Skin of body (tissue), 3 donors: ENCODE results near the gene IL10. TPM values are rescaled to one million over a fixed set of nuclear protein-coding genes. Genes with fewer than 3 reads are reported as not detected.

ENCODE experiments used
- DNase-seq: peaks from one replicate; lab custom pipeline; 2025; lab: John Stamatoyannopoulos, UW
- small RNA-seq: library from RNA; depleted of rRNA; stranded (forward); fragments of <200 nt; gene quantifications from one replicate; pipeline ENCODE3, GENCODE V24; 2014; ENCODE audit warnings: low replicate concordance
- total RNA-seq: library from RNA; depleted of rRNA; stranded (reverse); fragments of >200 nt; gene quantifications from one replicate; pipeline ENCODE4 v1.2.3, GENCODE V29; 2014

The IL10 gene
- total RNA-seq, 1 donor from 2014 or later, result 1.4 TPM

DNA sequence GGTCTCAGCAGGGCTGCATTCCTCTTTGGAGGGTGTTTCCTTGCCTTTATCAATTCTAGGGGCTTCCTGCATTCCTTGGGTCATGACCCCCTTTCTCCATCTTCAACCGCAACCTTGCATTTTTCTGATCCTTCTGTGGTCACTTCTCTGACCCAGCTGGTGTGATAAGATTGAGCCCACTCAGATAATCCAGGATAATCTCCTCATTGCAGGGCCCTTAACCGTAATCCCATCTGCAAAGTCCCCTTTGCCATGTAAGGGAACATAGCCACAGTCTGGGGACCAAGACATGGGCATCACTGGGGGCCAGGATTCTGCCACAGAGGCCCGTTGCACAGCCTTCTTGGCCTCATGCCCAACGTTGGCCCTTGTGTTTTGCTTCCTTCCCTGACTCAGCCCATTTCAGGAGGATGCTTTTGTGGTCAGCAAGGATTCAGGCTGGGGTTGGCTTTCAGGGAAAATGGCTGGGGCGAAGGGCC lies 36.7 kb downstream of the IL10 start:
- DNase-seq, result no peak

DNA sequence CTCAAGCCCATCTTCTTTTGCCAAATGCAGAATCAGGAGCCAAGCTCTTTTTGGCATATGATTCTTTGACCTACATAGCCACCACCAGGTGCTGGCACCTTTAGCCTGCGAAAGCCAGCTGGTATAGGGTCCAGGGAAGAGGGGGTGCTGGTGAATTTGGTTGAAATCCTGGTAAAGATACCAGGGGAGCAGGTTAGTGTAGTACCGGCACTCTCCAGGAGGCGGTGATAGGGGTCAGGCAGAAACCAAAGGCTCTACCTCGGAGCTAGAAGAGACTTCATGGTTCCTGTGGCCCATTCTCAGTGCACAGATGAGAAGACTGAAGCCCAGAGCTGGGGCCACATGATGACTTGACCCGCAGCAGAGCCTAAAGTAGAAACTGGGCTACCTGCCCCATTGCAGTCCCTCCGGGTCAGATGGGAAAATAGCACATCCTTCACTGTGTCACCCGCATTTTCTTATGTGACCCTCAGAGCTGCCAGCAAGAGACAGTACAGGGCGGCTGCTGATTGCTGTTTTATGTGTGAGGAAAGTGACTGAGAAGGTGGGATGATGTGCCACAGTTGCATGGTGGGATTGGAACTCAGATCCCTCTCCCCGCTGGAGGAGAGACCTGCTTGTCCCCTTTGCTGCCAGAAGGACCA lies 37.7 kb downstream of the IL10 start:
- no peak for DNase-seq

DNA sequence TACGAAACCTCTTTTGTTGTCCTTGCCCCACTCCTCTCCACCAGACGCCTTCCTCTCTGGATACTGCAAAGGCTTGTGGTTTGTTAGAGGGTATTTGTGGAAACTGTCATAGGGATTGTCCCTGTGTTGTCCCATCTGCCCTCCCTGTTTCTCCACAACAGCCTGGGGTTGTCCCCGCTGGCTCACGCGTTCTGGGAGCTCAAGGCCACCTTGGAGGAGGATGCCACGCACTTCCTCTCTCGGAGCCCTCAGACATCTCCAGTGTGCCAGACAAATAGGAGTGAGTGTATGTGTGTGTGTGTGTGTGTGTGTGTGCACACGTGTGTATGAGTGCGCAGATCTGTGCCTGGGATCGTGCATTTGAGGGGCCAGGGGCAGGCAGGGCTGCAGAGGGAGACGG lies 39.3 kb downstream of the IL10 start:
- no peak for DNase-seq

DNA sequence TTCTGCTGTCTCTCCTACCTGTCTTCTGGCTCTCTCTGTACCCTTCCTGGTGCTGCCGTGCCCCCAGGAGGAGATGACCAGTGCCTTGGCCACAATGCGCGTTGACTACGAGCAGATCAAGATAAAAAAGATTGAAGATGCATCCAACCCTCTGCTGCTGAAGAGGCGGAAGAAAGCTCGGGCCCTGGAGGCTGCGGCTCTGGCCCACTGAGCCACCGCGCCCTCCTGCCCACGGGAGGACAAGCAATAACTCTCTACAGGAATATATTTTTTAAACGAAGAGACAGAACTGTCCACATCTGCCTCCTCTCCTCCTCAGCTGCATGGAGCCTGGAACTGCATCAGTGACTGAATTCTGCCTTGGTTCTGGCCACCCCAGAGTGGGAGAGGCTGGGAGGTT lies 39.8 kb downstream of the IL10 start:
- DNase-seq, result no peak

DNA sequence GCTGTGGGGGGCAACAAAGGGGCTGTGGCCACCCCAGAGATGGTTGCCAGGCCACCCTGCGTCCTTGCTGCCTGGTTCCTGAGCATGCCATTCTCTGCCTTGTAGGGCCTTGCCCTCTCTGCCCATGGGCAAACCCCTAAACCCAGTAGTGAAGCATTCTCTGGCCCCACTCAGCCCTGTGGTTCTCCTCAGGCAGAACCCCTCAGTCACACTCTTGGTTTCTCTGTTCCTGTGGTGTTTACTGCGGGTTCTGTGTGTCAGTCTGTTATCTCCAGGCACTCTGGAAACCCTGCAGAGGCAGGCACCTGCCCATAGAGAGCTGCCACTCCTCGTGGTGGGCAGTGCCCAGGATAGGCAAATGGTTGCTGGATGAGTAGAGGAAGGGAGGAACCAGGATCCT lies 42.8 kb downstream of the IL10 start:
- no peak for DNase-seq

DNA sequence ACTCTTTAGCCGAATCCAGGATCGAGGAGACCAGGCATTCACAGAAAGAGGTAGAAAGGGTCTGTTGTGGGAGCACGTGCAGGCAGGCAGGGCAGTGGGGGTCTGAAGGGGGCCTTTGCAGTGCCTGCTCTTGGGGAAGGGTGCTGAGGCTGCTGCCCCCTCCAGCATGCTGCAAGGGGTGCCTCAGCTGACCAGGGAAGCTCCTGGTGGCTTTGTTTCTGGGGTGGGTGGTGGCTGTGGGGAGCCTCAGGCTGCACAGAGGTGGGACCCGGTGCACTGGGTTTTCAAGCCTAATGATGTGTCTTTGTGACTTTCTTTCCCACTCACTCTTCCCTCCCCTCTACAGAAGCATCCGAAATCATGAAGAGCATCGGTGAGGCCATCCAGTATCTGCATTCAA lies 43.2 kb downstream of the IL10 start:
- DNase-seq, result no peak

DNA sequence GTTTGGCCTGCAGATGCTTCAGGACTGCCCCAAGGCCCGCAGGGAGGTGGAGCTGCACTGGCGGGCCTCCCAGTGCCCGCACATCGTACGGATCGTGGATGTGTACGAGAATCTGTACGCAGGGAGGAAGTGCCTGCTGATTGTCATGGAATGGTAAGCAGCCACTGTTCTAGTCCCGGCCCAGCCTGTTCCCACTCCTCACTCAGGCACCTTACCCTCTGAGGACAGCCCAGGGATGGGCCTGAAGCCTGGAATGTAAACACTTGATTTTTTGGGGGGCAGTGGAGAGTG lies 43.7 kb downstream of the IL10 start:
- DNase-seq, result no peak

DNA sequence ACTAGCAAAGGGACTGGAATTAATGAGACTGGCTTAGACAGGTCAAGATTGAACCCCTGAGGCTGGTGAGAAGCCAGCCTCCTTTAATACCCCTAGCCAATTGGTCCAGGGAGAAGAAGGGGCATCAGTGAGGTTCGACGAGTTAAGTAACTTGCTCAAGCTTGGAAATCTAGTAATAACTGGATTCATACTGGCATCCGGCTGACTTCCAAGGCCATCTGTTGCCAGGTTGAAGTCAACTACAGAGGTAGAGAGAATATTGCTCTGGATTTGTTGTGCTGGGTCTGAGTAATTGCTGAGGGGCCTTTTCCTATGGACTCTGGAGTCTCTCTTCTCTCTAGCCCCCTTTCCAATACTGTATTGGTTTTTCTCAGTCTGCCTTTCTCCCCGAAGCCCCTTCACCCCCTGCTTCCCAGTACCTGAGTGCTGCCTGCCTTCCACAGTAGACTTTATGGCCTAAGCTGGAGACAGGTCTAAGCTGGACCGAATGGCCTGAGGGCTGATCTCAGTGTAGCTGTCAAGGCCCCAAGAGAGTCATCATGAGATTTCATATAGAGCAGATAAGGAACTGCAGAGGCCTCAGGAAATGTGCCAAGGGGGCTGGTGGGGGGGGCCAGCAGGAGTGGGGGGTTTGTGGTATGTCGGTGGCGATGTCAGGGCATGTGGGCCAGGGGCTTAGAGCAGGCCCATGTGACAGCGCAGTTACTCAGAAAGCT lies 44.2 kb downstream of the IL10 start:
- no peak for DNase-seq

DNA sequence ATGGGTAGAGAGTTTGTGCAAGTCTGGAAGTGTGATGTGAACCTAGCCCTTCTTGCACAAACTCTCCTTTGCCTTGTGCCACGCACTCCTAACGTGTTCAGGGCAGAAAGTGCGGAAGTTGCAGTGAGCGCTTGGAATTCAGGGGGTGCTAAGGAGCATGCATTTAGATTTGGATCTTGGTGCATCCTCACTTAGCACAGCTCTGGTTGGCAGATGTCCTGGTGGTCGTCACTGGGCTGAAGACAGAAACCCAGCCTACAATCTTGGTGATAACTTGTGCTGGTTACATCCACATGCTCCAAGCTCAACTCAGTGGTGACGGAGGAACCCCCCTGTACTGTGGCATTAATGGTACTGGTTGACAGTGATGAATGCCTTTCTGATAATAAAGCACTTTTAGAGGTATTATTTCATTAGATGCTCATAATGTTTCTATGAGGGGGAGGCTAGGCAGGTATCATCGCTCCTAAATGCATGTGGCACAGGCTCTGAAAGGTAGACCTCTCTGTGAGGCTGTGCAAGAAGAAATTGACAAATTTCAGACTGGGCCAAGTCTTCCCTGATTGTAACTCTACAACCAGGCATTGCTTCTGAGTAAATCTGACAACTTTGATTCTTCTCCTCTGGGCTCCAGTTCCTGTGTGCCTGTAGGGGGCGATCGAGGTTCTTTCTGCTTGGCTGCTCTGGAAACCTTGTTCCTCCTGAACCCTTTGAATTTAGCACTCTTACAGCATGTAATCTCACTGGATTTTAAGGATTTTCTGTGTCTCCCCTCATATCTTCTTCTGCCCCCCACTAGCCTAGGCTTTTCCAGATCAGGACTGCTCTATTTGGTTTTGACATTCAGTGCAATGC lies 47.0 kb downstream of the IL10 start:
- no peak for DNase-seq

DNA sequence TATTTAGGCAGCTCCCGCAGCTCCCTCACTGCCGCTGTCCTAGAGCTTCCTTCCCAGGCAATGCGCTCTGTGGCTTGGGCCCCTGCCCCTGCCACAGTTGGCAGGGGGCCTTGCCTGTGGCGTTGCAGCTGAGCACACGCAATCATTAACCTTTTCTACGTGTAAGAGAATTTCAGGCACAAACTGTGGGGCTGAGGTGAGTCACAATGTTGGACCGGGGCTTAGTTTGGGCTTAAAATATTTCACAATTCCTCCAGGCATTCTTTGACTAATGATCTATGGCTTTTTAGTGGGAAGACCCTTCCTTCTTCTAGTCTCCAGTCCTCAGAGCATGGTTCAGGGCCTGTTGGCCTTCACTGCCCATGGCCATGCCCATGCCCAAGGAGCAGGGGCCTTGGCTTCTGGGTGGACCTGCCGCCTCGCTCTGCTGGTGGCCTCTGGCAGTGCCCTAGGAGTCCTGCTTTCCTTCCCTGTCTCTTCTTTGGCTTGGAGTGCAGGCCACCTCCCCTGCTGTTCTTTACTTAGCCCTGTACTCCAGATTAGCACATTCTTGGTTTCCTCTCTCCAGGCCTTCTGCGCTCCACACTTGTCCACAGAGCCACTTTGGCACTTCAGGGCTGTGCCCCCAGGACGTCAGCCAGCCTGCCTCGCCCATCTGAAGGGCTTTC lies 48.4 kb downstream of the IL10 start:
- no peak for DNase-seq

DNA sequence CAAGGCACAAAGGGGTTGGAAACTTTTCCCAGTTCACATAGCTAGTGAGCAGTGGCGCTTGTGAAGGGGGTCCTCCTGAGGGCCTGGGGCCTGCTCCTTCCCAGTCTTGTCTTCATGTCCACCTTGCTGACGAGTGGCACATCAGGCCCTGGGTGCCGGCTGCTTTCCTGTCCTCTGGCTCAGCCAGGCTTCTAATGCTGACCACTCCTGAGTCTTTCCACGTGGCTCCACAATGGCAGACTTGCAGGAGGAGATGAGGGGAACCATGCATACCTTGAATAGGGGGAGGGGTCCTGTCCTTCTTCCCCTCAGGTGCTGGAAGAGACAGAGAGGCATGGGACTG lies 48.9 kb downstream of the IL10 start:
- no peak for DNase-seq

DNA sequence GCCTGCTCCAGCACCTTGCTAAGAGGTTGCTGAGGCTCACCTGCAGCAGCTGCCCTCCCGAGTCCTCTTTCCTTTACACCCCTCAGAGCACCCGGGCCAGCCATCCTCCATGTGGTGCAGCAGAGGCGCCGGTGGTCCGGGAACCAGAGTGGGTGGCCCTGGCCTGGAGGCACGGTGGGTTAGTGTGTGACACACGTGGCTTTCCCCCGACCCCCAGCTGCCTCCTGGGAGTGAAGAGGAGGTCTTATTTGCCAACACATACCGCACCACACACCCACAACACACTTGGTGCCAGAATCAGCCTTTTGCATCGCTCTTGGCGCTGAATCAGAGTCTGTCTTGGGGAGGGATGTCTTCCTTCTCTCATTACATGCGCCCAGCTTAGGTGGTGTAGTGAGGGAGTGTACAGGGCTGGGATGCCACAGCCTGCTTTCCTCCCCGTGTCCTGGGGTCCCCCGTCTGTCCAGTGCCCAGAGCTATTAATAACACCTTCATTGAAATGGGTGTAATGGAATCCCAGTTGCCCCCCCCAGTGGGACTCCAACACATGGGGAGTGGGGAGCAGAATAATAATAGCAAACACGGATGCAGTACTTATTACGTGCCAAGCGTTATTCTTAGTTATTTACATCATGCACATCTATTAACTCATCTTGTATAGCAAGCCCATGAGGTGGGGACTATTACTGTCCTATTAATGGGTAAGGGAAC lies 49.4 kb downstream of the IL10 start:
- DNase-seq, result no peak

DNA sequence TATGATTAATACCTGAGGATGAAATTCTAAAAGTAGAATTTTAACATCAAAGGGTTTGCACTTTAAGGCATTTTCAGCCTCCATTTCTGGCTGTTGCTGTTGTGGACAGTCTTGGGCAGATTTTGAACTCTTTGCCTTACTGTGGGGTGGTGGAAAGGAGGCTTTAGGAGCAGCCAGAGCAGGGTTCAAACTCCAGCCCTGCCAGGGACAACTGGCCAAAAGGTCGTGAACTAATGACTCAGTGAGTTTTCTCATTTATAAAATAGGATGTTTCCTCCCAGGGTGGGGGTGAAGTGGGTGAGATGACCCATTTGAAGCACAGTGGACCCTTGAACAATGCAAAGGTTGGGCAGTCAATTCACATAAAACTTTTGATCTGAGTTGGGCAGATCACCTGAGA lies 50.8 kb downstream of the IL10 start:
- no peak for DNase-seq

DNA sequence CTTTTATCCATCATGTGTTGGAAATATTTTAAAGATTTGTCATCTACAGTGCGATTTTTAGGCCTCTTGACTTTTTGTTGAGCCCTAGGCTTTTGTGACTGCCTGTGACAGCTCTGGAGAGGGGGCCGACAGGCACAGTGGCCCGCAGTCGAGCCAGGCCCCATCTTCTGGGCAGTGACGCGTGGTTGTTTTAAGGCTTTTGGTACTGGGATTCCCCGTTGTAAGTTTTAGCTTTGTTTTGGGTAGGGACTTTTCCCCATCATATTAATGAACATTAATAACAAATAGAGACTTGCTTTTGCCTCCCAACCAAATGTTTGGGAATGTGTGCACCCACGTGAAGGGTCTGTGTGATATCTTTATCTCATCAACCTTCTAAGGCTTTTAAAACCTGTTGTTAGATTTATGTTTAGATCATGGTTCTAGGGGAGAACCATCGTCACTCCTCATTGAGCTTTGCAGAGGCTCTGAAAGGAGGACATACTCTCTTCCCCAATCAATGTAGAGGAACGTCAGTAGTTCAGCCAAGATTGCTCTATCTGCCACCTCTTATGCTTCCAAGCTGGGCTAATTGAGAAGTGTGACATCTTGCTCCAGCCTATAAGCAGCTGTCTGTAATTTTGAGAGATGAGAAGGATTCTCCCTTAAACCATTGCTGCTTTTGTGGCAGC lies 53.0 kb downstream of the IL10 start:
- DNase-seq, result no peak

DNA sequence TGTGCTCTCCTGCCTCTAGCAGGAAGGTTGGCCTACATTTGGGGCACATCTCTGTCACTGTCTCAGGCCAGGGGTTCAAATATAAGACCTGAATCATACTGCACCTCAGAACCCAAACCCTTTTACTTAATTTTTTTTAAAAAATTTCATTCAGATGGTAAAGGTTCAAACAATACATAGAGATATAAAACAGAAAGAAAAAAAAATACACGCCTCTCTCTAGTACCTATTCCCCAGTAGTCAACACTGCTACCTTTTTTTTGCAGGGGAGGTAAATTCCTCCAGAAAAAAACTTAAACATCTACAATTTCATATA lies 54.7 kb downstream of the IL10 start:
- DNase-seq, result no peak

Small RNA genes within 50 kb of the gene (small RNA-seq; reads per million reads assigned to genes)
- not detected for gene RF00019

Other genes with a start within 250 kb of the IL10 start
- 36.6 TPM for gene EIF2D, start 160.0 kb downstream of the IL10 start, total RNA-seq
- gene DYRK3, start 137.0 kb downstream of the IL10 start, total RNA-seq, result 8.2 TPM
- gene MAPKAPK2, start 87.6 kb downstream of the IL10 start, total RNA-seq, result 33.5 TPM
- gene IL19, start 1.7 kb downstream of the IL10 start, total RNA-seq, result not detected
- gene IL20, start 93.1 kb upstream of the IL10 start, total RNA-seq, result 0.59 TPM
- gene IL24, start 124.9 kb upstream of the IL10 start, total RNA-seq, result not detected
- 0.69 TPM for gene FCMR, start 149.4 kb upstream of the IL10 start, total RNA-seq
- gene PIGR, start 174.0 kb upstream of the IL10 start, total RNA-seq, result not detected
- gene FCAMR, start 198.0 kb upstream of the IL10 start, total RNA-seq, result not detected